ENCODE data around the gene GPX4.

DNA sequence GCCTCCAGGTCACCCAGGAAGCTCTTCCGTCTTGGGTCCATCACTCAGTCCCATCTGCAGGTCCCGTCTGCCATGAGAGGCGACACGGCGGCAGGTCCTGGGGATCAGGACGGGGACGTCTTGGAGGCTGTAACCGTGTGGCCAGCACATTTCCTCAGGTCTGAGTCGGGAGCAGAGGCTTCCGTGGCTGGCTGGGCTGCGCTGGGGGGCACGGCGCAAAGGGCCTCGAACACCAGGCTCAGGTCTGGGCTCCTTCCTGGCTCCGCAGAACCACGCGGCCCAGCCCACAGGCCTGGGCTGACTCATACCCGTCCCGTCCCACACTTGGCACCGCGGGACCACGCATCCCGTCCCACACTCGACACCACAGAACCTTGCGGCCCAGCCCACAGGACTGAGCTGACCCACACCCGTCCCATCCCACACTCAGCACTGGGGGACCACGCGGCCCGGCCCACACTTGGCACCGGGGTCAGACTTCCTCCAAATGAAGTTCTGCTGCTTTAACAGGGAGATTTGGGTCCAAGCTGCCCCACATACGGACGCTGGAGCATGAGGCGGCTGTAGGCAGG is 40.1 kb downstream of the GPX4 start:
- TF ChIP-seq CTCF (IDR thresholded peaks at IDR 0.05) (no peak), POLR2A (IDR thresholded peaks at IDR 0.05) (no peak)

Measured in thyroid gland (tissue), 4 donors.